ENCODE data around the gene DCDC1.

The DCDC1 gene

DNA sequence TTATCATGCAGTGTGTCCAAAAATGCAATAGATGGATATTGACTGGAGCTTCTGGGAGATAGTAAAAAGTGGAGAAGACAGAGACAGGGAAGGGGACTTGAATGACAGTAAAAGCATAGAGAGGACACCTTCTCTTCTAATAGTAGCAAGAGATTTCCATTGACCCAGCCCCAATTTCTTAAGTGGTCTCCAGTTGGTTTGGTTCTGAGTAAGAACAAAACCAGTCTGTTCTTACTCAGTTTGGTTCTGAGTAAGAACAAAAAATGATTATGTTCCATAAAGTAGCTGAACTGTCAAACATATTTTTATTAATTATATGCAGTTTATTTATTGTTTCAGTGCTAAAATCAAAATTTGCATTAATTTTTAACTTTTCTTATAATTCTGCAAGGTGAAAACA lies 466.6 kb downstream of the DCDC1 start:
- no peak for DNase-seq

DNA sequence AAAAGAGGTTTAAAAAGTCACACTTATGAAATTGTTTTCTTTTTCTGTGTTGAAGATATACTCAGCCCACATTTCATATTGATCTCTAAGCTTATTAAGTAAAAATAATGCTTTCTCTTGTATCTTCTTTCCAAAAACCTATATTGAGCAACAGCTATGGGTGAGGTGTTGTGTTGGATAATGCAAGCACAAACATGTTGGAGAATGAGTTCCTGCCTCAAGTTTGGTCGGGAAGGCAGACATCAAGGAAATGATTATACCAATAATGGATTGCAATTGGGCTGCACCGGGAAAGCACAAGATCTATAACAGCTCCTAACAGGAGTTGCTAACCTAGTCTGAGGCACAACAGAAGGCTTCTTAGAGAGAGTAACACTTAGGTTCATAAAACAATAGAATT lies 474.5 kb downstream of the DCDC1 start:
- DNase-seq = no peak

DNA sequence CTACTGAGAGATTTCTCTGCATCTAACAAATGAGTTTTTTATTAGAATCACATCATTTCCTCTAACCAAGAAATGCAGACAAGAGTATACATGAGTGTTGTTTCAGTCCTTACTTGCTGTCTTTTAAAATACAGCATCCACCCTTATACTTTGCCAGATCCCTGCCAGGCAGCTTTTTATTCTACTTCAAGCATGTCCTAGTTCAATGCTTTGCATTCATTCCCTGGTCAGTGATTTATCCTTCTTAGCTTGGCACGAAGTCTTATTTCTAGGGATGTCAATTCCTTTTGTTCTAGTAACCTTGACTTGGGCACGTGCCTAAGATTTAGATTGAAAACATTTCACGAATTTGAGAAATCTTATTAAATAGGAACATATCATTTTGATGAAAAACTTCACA lies 476.2 kb downstream of the DCDC1 start:
- DNase-seq = no peak

DNA sequence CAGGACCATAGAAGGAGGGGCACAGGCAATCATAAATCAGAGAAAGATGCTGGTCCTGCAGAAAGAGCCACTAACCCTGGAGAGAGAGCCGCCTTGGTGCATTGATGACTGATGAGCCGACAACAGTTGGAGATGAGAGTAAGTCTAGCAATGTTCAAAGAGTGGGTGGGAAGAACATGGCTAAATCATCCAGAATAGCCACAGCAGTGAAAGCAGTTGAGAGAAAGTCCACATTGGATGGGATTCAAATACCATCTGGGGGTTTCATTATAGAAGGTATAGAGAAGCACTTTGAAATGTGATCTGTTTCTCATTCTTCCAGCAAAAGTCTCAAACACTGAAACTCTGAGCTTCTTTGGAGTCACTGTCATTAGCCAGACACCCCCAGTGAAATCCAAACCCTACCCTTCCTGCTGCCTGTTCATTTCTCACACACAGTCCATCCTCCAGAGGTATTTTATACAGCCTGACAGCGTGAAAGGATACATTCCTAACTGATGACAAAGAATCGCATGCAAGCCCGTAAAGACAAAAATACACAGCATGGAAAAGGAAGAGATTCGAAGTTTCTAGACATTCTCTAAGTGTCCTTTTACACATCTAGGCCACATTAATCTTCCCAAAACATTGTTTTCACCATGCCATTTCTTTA lies 480.3 kb downstream of the DCDC1 start:
- DNase-seq = no peak

DNA sequence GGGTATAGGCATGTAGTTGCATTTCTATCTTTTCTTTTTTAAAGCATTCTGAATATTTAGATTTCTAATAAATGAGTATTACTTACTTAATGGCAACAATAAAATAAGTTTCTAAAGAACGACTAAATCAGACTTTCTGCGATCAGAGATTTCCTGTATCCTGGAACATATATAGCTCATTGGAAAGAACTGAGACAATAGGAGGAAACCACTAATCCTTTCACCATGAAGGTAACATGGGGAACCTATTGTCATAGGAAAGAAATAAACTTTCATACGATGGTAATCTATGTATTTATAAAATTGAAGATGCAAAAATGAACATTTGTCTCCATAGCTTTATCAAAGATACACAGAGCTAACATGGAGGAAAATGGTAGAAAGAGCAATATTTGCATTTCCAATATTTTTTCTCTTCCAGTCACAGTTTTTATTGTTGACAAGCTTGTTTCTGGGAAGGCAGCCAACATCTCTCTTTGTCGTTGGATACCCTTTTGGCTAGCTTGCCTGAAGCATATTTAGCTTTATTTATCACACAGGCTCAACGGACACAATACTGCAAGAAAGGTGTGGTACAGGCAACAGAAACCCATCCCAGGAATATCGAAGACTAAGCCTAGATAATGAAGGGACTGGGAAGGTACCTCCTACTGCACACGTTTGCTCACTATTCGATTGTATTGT lies 490.1 kb downstream of the DCDC1 start:
- DNase-seq = no peak

DNA sequence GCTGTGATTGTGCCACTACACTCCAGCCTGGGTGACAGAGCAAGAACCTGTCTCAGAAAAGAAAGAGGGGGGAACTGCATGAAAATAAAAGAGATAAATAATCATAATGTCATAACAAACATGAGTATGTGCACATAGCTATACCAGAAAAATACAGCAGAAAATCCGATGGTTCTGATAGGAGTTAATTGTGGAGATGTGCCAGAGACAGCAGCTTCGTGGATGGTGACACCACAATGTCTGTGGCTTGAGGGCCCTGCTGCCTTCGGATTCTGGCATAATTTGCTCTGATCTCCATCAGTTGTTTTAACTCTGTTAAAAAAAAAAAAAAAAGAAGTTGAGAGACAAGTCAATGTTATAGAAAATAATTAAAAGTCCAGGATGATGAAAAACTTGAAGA lies 491.1 kb downstream of the DCDC1 start:
- no peak for DNase-seq

DNA sequence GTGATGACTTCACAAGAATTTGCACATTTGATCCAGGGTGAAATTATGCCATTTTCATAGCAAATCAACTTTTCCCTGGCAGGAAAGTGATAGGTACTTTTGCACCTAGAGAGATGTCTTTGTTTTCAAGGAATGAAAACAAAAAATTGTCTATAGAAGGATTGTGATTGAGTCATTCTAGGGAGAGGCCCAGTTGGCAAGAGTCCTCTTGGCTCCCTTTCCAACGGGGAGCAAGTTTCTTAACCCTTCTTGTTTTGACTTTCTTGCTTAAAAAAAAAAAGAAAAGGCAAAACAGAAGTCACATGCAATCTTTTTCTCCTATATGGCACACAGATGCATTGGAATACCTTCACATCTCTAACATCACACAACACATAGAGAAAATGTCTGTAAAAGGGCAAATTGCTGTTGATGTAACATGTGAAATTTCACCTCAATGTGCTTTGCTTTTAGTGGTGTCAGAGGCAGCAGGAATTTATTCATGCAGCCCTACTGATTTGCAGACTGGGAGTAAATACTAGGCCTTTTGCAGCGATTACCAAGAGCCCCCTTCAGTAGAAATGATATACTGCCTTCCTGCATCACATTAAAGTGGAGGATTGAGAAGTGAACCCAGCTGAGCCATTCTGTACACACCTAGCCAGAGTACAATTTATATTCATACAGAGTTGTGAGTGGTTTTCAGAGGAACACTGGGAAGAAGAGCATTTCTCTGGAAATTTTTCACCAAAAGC lies 492.7 kb downstream of the DCDC1 start:
- DNase-seq = no peak

DNA sequence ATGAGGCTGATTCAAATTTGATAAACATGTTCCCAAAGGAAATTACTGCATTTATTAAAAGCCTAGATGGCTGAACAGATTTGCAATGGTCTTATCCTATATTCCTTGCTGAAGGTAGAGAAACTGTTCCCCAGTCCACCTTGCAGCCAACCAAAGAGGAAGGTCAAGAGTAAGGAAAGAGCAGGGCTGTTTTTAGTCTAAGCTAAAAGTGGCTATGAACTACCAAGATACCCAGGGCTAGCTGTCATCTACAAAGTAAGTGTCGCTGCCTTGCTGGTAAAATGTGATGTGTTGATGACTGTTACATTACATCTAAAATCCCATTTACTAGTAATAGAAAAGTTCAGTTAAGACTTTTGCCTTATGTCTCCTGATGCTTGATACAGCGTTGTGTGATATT lies 493.3 kb downstream of the DCDC1 start:
- no peak for DNase-seq

DNA sequence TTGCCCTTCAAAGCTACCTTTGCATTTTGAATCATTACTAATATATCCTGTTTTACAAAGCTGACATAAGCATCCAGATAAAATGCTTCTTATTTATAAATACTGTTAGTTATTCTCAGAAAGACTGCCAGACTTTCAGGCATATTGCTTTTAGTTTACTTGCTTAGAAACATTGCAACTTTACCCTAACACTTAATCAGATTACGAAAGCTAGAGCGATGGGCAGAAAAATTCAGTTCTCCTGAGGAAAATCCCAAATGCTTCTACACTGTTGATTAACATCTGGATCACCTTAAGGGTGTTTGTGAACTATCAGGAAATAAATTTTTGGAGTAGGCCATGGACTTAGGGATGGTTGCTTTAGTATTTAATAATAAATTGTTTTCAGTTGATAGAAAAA lies 493.7 kb downstream of the DCDC1 start:
- no peak for DNase-seq

DNA sequence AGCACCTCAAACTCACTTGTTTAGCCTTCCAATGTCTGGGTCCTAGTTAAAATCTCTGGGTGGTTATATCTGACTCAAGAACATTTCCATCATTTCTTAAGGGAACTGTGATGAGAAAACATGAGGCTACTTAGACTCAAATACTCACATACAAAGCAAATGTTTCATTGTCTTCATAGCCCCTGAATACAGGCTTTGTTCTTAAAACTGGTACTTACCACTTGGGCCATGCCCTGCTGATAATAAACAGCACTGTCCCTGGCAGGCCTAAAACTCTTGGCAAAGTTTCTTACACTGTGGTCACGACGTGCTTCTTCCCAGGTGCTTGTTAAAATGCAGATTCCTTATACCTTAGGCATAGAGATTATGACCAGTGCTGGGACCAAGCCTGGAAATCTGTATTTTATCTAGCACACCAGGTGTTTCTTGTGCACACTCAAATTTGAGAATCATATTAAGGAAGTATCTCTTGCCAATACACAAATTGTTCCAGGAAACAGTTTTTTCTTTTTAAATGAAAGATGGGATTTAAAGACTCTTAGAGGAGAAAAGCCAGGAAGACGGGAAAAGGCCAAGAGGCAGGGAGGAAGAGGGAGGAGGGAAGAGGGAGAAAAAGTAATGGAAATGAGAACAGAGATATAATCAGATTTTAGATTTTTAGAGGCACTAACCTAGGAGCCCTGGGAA lies 495.5 kb downstream of the DCDC1 start:
- no peak for DNase-seq

DNA sequence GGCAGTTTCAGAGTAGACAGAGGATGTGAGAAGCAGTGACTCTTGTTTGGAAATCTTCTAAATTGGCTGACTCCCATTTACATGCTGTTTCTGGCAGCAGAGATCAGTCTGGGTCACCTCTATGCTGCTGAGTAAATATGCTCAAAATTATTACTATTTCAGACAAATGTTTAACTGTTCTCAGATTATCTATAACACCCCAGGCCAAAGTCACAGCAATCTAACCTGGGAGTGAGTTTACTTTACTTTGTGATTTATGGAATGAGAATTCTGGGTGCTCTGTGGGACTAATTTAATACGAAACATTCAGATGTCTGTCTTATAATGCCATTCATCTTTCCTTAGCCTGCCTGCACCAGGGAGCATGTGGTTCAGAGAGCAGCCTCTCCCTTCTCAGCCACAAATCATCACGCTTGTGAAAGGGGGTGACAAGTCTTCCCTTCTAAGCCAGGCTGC lies 500.9 kb downstream of the DCDC1 start:
- DNase-seq = no peak

DNA sequence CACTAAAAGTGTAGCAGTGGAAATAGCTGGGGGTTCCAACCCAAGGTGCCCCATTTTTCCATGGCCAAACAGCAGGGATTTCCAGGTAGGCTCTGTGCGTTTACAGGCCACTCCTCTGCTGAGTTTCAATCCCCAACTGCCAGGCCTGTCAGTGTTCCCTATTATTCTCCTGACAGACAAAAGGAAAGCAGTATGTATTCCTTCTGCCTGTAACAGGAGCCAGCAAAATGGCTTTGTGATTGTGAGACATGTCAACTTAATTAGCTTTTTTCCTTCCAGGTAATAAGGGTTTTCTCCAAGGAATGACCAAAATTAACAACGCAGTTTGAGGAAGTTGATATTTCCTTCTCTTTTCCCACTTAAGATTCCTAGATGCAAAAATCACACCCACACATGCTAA lies 506.3 kb downstream of the DCDC1 start:
- no peak for DNase-seq

DNA sequence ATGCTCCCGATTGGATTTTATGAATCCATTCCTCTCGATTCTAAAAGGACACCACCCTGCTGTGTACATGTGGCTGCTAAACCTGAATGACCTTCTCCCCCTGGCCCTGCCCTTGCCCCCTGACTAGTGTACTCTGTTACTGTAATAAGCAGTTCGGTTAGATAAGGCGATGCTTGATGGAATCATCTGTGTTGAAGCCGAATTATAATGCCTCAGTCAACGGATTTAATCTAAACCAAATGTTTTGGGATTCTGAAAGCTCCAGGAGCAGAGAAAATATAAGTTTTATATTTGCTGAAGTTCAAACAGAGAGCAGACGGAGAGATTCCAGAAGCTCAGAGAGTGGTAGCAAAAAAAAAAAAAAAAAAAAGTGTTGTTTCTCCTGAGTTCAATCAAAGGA lies 508.0 kb downstream of the DCDC1 start:
- no peak for DNase-seq

DNA sequence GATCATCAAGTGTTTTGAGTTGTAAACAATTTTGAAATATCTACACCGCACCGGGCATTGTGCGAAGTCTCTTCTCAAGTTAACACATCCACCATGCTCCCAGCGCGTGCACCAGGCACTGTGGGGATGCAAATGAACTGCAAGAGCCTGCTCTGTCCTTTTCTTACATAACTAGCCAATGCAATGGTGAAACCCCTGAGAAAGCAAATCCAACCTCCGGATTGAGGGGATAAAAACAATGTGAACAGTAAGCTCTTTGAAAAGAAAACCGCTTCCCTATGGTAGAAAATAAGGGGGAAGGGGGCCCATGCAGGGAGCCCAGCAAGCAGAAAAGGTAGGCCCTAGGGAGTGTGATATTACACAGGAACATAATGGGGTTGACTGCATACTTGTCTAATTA lies 508.5 kb downstream of the DCDC1 start:
- no peak for DNase-seq

DNA sequence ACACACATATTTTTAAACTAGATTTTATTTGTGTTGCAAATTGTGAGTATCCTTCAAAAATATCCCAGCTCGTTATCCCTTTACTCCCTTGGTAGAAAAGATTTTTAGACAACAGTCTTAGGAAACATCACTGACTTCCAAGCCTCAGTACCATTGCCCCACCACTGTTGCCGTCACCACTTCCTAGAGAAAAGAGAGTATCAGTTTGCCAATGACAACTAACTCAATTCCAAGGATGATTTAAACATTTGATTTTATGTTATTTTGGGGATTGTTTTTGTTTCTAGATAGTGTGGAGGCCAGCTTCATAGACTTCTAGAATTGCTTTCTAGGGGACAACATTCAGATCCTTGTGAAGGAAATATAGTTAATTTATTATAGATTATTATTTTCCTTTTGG lies 509.4 kb downstream of the DCDC1 start:
- DNase-seq = no peak

DNA sequence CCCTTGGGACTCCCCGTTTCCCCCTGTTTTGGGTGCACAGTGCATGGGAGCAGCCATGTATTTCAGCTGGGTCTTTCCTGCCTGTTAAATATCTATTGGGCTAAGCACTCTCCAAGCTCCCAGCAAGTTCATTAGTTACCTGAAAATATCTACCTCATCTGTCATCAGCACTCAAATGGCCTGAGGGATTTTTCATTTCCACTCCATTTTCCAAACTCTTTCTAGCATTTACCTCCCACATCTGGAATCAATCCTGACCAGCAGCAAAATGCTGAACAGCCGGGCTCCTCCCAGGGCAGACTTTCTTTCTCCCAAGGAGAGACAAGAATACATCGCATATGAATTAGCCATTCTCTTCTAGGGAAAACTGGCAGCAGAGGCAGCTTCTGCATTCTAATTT lies 509.9 kb downstream of the DCDC1 start:
- no peak for DNase-seq

DNA sequence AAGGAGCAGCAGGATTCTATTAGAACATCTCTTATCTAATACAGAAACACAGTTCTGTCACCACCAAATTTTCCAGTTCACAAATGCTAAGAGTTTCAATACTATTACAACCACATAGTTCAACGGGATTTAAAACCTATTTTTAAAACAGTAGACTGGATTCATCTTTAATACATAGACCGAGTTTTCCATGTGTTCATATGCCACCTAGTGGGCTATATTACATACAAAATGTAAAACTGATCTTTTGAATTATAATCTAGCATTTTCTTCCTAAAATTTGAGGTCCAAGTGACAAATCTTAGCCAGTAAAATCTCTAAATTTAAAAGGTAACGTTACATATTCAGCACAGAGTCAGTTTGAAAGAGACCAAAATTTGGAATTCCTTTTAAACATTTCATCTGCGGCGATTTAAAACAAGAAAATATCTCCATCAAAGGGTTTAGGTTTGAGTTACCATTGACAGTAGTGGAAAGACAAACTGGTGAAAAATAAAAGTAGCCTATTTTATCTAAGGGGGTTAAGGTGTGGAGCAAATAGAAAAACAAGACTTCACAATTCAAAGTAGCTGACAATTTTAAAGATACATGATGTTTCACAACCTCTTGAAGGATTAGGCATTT lies 514.0 kb downstream of the DCDC1 start:
- DNase-seq = no peak

DNA sequence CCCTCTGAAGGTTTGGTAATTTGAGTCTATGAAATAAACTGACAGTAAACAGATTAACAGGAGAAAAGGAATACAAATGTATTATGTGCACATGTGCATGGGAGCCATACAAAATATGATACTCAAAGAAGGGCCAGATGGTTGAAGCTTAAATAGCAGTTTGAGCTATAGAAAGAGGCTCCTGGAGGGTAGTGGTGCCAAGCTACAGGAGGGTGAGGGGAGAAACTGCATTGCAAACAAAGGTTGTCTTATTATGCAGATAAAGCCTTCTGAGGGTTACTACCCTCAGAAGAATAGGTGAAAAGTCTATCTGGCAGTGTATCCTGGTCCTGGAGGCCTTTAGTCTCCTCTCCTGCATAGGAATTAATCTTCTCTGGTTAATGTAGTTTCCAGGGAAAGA lies 516.1 kb downstream of the DCDC1 start:
- DNase-seq = no peak

DNA sequence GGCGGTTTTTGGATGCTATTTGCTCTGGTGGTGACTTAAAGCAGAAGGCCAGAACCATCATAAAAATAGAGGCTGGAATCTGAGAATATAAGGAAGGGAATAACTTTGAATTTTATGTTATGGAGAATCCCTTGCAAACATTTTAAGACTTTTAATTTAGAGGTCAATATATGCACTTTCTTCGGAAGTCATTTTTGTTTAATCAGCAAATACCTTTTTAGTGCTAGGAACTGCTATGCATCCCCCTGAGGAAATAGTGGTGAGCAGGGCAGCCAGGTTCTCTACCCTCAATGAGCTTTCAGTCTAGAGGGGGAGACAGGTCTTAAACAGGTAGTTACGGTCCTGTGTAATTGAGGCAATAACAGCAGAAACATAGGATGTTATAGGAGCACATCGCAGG lies 516.9 kb downstream of the DCDC1 start:
- no peak for DNase-seq

DNA sequence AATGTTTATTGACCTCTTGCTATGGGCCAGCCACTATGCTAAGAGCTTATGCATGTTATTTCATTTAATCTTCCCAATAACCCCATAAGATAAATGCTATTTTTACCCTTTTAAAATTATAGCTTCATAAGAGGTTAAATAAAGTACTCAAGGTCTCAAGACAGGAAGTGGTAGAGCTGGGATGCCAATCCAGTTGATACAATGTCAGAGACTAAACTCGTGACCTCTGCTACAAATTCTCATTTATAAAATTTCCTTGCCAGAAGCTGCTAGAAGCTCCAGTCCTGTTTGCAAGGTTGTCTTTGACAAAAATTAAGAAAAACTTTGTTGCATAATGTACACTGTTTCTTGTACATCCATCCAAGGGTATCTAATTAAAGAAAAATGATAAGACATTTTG lies 517.4 kb downstream of the DCDC1 start:
- no peak for DNase-seq

DNA sequence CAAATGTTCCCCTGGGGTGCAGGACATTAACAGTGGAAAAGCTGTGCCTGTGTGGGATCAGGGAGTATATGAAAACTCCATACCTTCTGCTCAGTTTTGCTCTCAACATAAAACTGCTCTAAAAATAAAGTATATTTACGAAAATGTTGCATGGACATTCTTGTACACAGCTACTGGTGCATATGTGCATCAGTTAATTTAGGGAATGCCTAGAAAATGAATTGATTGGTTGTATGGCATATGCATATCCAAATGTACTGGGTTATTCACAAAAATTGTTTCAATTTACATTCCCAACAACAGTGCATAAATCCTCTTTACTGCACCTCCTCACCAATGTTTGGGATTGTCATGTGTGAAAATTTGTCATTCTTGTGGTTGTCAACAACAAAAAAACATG lies 532.3 kb downstream of the DCDC1 start:
- DNase-seq = no peak

DNA sequence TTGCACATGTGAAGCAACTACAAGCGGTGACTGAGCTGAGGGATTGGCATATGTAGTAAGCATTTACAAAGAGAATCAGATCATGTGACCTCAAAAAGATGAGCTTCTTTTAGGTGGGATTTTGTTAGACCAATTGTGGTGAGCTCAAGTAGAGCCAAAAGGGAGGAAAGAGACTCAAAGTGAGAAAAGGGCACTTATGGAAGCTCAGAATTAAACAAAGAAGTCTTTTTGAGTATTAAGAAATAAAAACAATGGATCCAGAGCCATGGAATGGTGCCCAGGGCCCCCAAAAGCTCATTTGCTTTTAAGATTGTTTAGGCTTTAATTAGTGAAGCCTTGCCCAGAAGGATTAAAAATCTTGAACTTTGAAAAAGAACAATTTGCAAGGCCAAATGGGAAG lies 536.7 kb downstream of the DCDC1 start:
- DNase-seq = no peak

DNA sequence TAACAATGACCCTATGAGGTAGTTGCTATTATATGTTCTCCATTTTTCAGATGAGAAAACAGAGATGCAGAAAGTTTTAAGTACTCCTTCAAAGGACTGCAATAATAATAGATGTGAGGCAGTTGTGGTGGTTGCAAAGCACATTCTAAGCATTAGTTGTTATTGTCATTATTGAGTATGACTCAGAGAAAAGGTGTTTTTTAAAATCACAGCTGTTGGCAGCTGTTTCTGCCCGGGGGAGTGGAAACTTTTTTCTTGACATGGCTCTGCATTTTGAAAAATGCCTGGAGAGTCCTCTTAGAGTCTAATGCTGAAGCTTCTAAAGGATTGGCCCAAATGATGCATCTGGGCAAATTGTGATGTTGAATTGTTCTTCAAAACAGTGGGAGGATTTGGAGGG lies 538.9 kb downstream of the DCDC1 start:
- no peak for DNase-seq

All from activated CD4-positive, alpha-beta T cell treated with anti-CD3 and anti-CD28 coated beads, Interleukin-2, amount 50 U/mL, for 4 hours (primary cell).